Heart right ventricle (tissue), 16 donors: ENCODE measurements around the gene UNKL. TPM values are rescaled to one million over a fixed set of nuclear protein-coding genes. Genes with fewer than 3 reads are reported as not detected.

Source experiments
- ATAC-seq, 8 donors: fragments of 200-7000 bp; cut with Tn5 transposase; one replicate each; pipeline ENCODE4 v1.9.1; 2020; ENCODE audit warnings: mild to moderate bottlenecking in 8 of 8, moderate library complexity in 8 of 8, moderate number of reproducible peaks in 1 of 8
- DNase-seq, 2 donors: peaks; one replicate each; pipeline ENCODE4 v3.0.0-alpha.2; 2020
- H3K27ac ChIP-seq, 10 donors: fragments of 200-600 bp; sonication (generic) in 2 of 10; one replicate each; pipeline versions ENCODE4 v1.5.0 to v1.8.0; 2020 to 2022; ENCODE audit warnings: mild to moderate bottlenecking in 3 of 10
- H3K27me3 ChIP-seq, 7 donors: fragments of 200-600 bp; one replicate each; pipeline ENCODE4 v1.8.0; 2021 to 2022; ENCODE audit warnings: mild to moderate bottlenecking in 2 of 7
- H3K36me3 ChIP-seq, 9 donors: fragments of 200-600 bp; sonication (generic) in 1 of 9; one replicate each; pipeline versions ENCODE4 v1.5.0 to v1.8.0; 2020 to 2022; ENCODE audit warnings: mild to moderate bottlenecking in 2 of 9
- H3K4me1 ChIP-seq, 9 donors: fragments of 200-600 bp; sonication (generic) in 1 of 9; one replicate each; pipeline versions ENCODE4 v1.5.0 to v1.8.0; 2020 to 2022; ENCODE audit warnings: mild to moderate bottlenecking in 4 of 9
- H3K4me3 ChIP-seq, 10 donors: fragments of 200-600 bp; sonication (generic) in 2 of 10; one replicate each; pipeline versions ENCODE4 v1.5.0 to v1.8.0; 2020 to 2022; ENCODE audit warnings: mild to moderate bottlenecking in 7 of 10, moderate library complexity in 2 of 10
- H3K9me3 ChIP-seq, 11 donors: fragments of 200-600 bp in 10 of 11; sonication (generic) in 2 of 11; one replicate each; pipeline versions ENCODE4 v1.5.0 to v1.8.0; 2013 to 2022; ENCODE audit warnings: mild to moderate bottlenecking in 2 of 11, control low read depth in 1 of 11, moderate library complexity in 1 of 11
- CTCF ChIP-seq, 9 donors: fragments of 200-600 bp; sonication (generic) in 2 of 9; IDR thresholded peaks; one replicate each; pipeline versions ENCODE4 v1.5.0 to v1.8.0; 2021 to 2022; ENCODE audit warnings: antibody characterized with exemption in 9 of 9, mild to moderate bottlenecking in 5 of 9, moderate library complexity in 1 of 9
- WGBS, 2 donors: extraction: QIAGEN DNeasy Blood & Tissue Kit; methylation state at CpG; one replicate each; pipeline ENCODE4 v1.1.7; 2013; ENCODE audit warnings: inconsistent platforms in 1 of 2; 5-methylcytosine and 5-hydroxymethylcytosine counted together
- intact Hi-C, 10 donors: fragments of 100-400 bp; cut with DNase I; formaldehyde crosslinking; loops; one replicate each; pipeline versions ENCODE4 v1.11.1 to v1.14.2; 2022
- polyA plus RNA-seq, 2 donors: library from polyadenylated mRNA; stranded (reverse); fragments of 200-250 nt; gene quantifications; one replicate each; pipeline ENCODE4 v1.2.3, GENCODE V29; 2013
- total RNA-seq, 10 donors: library from RNA; stranded (reverse); fragmentation: NEBNext Ultra II Directional in 3 of 10; extraction: Animal tissue kit (Norgen Biotek cat#: 25700) in 3 of 10; gene quantifications; one replicate each; pipeline versions ENCODE4 v1.2.1 to v1.2.4, GENCODE V29; 2021 to 2023
- donor health status: Arrhythmogenic right ventricular cardiomyopathy.
- donor health status: ischemic (EF 13 %, LVEDD 7.1; RV severe dilation, severe dysfunction).
- donor health status: healthy with polysubstance abuse.
- donor health status: DM: no; HTN: yes; CAD: no.
- donor health status: DM: no; HTN: no; CAD: no.
- donor health status: ischemic (EF 25% LVEDD 6.9; RV normal size, moderate dysfunction).
- donor health status: ischemic (EF 25% LVEDD 5.7; RV mildly dilated, moderate dysfunction).
- donor health status: healthy.
- donor health status: DM: yes; HTN: yes; CAD: no.
- donor health status: Ischemic cardiomyopathy.
- donor health status: ischemic (EF 35%, LVEDD 5.7; RV mildly dilated, moderate dysfunction).
- donor health status: nonischemic (EF 11% LVEDD 7.7; RV severe dilation, severe dysfunction).
- donor health status: DM: yes; HTN: yes; CAD: no.
- donor health status: PGD.
- donor health status: ischemic (EF 29% LVEDD 5.4; RV normal size, mild dysfunction).
- donor health status: nonischemic (EF 23%, LVEDD 6.1; RV moderate dilation, normal function).

The UNKL gene
- total and polyA plus RNA-seq, 12 donors, result 3.3 to 20.4 (median 11.4) TPM

- H3K36me3 ChIP-seq, result peaks cover 0 to 95% (median 31%) of the 10 kb centered on the region in 9 donors
- H3K27me3 ChIP-seq, result no peaks in the 10 kb centered on the region
- no peak overlapping the region for H3K27ac ChIP-seq
- 96% methylated on average over 38 of the region's 38 CpGs for WGBS, 2 donors
- no peak for DNase-seq
- peak in 1 of 8 donors; percentile 12 for ATAC-seq
- no peak overlapping the region for H3K4me3 ChIP-seq
- no peaks in the 10 kb centered on the region for H3K4me1 ChIP-seq
- no peaks in the 10 kb centered on the region for H3K9me3 ChIP-seq
- no peak for TF ChIP-seq CTCF (IDR thresholded peaks at IDR 0.05)
- intact Hi-C loops, result no loop called here
Observed at GRCh38 chr16:1398826-1399581, 15.5 kb downstream of the UNKL start.

GRCh38 chr16:1398351-1398750 is 16.2 kb downstream of the UNKL start:
- intact Hi-C loops, result no loop called here
- Histone ChIP-seq H3K9me3 (no peaks in the 10 kb centered on the region), H3K27me3 (no peaks in the 10 kb centered on the region), H3K36me3 (peaks cover 0 to 97% (median 37%) of the 10 kb centered on the region in 9 donors), H3K4me3 (no peak overlapping the region), H3K27ac (no peak overlapping the region), H3K4me1 (no peaks in the 10 kb centered on the region)
- DNase-seq, result no peak
- ATAC-seq, result no peak
- 95 to 97% methylated on average over 9 of the region's 9 CpGs for WGBS, 2 donors
- TF ChIP-seq CTCF (IDR thresholded peaks at IDR 0.05), result no peak

GRCh38 chr16:1397779-1398178 is 16.7 kb downstream of the UNKL start:
- Histone ChIP-seq H3K4me3 (no peak overlapping the region), H3K27ac (no peak overlapping the region), H3K9me3 (no peaks in the 10 kb centered on the region), H3K27me3 (no peaks in the 10 kb centered on the region), H3K36me3 (peaks cover 0 to 97% (median 42%) of the 10 kb centered on the region in 9 donors), H3K4me1 (no peaks in the 10 kb centered on the region)
- intact Hi-C loops, result no loop called here
- no peak for TF ChIP-seq CTCF (IDR thresholded peaks at IDR 0.05)
- ATAC-seq (no peak), DNase-seq (no peak)
- 93 to 96% methylated on average over 17 to 21 of the region's 21 CpGs for WGBS, 2 donors

GRCh38 chr16:1395444-1396031 is 19.0 kb downstream of the UNKL start:
- H3K36me3 ChIP-seq, result peaks cover 0 to 96% (median 30%) of the 10 kb centered on the region in 9 donors
- no peaks in the 10 kb centered on the region for H3K9me3 ChIP-seq
- H3K4me1 ChIP-seq, result no peaks in the 10 kb centered on the region
- intact Hi-C loops, result loop anchor here in 1 of 10 donors (2.0 kb wide), 1 partner anchor 361 kb away; no protein-coding TSS in a partner anchor
- H3K27ac ChIP-seq, result no peak overlapping the region
- DNase-seq (no peak), ATAC-seq (no peak)
- no peaks in the 10 kb centered on the region for H3K27me3 ChIP-seq
- WGBS, 2 donors, result 94% methylated on average over 22 of the region's 22 CpGs
- no peak overlapping the region for H3K4me3 ChIP-seq
- no peak for TF ChIP-seq CTCF (IDR thresholded peaks at IDR 0.05)
